Dedifferentiated amniotic fluid mesenchymal stem cell (primary cell): ENCODE data around the gene SGCA.

ENCODE experiments used
- DNase-seq: peaks from one replicate; pipeline ENCODE4 v3.0.0-alpha.2; 2016; ENCODE audit errors: extremely low spot score

Gene SGCA

DNA sequence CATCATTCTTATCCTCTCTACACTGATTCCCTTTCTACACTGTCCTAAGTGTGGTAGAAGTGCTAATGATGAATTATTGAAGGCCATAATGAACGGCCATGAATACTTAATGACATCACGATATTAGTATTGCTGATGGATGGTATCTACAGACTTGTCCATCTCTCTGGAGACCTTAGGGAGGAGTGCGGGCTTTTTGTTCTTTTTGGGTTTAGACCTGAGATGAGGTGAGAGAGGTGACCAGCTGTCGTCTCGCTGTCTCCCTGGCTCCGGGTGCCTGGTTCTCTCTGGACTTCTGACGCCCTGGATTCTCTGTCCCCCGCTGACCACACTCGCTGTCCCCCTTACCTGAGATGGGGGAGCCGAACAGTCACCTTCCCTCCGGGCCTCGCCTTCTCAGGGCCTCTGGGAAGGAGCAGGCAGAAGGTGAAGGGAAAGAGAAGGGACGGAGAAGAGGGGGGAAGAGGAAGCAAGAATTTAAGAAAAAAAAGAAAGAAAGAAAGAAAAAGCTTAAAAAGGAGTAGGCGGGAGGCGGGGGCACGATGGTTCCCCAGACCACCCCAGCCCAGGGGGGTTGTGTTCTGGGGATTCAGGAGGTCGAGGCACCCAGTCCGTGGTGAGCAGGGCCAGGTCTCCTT lies 17.1 kb downstream of the SGCA start:
- no peak for DNase-seq

- DNase-seq: no peak
Observed at GRCh38 chr17:50183421-50183994, 17.7 kb downstream of the SGCA start.

DNA sequence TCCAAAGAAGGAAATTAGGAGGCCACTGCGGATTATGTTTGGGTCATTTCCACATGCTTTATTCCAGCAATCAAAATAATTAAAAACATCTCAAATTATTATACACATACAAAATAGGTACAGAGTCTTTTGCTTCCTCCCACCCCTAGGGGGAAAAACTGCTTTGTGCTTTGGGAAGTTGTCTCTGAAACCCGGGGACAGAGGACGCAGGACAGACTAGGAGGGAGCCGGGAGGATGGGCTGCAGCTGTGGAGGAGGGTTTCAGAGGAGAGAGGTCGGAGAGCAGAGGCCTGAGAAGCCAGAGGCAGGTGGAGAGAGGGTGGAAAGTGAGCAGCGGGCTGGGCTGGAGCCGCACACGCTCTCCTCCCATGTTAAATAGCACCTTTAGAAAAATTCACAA lies 18.3 kb downstream of the SGCA start:
- no peak for DNase-seq

- no peak for DNase-seq
Observed at GRCh38 chr17:50184611-50185398, 19.0 kb downstream of the SGCA start.

DNA sequence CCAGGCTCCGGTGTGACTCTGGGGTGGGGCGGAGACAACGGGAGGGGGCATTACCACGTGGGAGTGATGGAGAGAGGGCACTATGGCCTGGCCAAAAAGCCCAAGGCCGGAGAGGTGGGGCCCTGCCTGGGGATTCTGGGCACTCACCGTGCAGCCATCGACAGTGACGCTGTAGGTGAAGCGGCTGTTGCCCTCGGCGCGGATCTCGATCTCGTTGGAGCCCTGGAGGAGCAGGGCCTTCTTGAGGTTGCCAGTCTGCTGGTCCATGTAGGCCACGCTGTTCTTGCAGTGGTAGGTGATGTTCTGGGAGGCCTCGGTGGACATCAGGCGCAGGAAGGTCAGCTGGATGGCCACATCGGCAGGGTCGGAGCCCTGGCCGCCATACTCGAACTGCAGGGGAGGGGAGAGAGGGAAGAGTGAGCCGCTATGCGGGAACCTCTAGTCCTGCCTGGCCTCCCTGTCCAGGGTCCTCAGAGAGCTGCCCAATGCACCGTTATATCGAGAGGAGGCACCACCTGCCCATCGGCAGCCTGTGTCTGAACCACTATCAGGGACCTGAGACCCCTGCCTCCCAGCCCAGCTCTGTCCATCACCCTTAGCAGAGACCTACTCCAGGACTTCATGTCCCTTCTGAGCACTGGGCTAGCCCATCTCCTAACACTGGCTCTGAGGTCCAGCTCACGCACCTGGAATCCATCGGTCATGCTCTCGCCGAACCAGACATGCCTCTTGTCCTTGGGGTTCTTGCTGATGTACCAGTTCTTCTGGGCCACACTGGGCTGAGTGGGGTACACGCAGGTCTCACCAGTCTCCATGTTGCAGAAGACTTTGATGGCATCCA lies 20.0 kb downstream of the SGCA start:
- DNase-seq: no peak

GRCh38 chr17:50186661-50187393 lies 21.0 kb downstream of the SGCA start:
- peak; percentile 81 for DNase-seq

- DNase-seq: no peak
Observed at GRCh38 chr17:50187394-50187725, 21.6 kb downstream of the SGCA start.

GRCh38 chr17:50187751-50188530 lies 22.1 kb downstream of the SGCA start:
- peak; percentile 77 for DNase-seq

- no peak for DNase-seq
Observed at GRCh38 chr17:50188531-50188920, 22.7 kb downstream of the SGCA start.

- DNase-seq: no peak
Observed at GRCh38 chr17:50188921-50189549, 23.2 kb downstream of the SGCA start.

- DNase-seq: peak; percentile 69
Observed at GRCh38 chr17:50189550-50190292, 23.9 kb downstream of the SGCA start.

- no peak for DNase-seq
Observed at GRCh38 chr17:50190293-50190602, 24.4 kb downstream of the SGCA start.

GRCh38 chr17:50190603-50191358 lies 25.0 kb downstream of the SGCA start:
- DNase-seq: peak; percentile 65

DNA sequence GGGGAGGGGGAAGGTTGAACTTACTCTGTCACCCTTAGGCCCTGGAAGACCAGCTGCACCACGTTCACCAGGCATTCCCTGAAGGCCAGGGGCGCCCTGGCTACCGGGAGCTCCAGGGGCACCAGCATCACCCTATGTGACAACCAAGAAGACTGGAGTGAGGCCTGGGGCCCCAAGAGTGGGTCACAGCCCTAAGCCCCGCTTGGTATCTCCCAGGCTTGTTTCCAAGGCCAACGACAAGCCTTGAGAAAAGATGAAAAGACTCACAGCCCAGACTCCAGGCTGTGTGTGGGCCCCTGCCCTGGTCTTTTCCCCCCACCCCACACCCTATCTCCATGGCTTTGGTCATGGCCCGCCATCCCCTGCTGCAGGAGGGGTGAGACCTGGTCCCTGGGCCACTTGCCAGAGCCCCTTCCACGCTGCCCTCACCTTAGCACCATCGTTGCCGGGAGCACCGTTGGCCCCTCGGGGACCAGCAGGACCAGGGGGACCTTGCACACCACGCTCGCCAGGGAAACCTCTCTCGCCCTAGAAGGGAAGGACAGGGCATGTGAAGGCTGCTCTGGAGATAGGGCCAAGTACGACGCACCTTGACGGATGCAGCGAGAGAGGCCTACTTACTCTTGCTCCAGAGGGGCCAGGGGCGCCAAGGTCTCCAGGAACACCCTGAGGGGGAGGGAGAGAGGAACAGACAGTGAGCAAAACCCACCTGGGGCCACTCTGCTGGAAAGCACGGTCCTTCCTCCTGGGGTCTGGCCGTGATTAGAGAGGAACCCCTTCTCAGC lies 25.7 kb downstream of the SGCA start:
- DNase-seq: no peak

DNA sequence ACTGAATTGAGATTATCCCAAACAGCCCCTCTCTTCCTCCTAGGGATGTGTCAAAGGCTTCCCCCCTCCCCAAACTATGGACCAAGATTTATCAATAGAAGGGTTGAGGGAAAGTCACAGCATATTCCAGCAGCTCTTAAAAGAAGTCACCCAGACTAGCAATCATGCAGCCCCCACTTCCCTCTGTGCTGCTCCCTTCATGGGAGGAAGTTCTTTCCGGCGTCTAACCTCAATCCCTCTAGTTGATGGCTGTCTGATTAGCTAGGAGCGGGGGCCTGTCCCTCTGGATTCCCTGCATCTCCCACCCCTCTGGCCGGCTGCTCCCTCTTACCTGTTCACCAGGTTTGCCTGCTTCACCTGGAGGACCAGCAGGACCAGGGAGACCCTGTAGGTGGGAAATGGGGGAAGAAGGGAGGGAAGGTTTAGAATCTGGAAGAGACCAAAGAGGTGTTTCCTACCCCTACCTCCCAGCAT lies 26.4 kb downstream of the SGCA start:
- no peak for DNase-seq

- no peak for DNase-seq
Observed at GRCh38 chr17:50192618-50193291, 26.9 kb downstream of the SGCA start.

DNA sequence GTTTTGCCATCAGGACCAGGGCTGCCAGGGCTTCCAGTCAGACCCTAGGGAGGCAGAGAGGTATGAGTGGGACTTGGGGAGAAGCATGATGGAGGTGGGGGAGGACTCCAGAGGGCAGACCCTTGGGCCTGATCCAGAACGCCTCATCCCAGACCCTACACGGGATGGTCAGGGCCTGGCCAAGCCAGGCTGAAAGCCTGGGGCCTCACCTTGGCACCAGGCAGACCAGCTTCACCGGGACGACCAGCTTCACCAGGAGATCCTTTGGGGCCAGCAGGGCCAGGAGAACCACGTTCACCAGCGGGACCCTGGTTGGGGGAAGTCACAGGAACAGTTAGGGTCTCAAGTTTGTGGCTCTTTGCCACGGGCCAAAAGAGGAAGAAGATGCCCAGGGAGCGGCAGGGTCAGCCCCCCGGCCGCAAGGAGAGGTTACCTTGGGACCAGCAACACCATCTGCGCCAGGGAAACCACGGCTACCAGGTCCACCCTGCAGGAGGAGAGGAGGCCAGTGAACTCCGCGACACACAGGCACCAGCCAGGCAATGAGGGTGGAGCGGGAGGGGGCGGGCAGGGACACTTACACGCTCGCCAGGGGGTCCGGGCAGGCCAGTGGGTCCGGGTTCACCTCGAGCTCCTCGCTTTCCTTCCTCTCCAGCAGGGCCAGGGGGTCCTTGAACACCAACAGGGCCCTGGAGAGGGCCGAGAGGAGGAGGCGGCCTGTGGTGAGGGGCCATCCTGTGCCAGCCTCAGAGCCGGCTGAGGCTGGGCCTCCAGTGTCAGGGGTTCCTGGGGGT lies 28.5 kb downstream of the SGCA start:
- DNase-seq: no peak
